ENCODE measurements around the gene TP53TG5. TPM values are rescaled to one million over a fixed set of nuclear protein-coding genes. Genes with fewer than 3 reads are reported as not detected.

TP53TG5 gene
- total and polyA plus RNA-seq, 10 of the 15 experiments (the other 5 are each of a cell fraction or from before 2014, with no cell fraction given): 0.24 TPM; not detected in 9

GRCh38 chr20:45359069-45359405, 19.1 kb downstream of the TP53TG5 start (continued):
- no peak for TF ChIP-seq IKZF2 (IDR thresholded peaks at IDR 0.05)
- TF ChIP-seq RUNX3 (IDR thresholded peaks at IDR 0.05; ENCODE audit: low read length): no peak
- TF ChIP-seq CEBPZ (IDR thresholded peaks at IDR 0.05; ENCODE audit: low read depth, low read length): no peak
- TF ChIP-seq USF1 (IDR thresholded peaks at IDR 0.05; ENCODE audit: borderline replicate concordance, extremely low read length, insufficient read depth, low read depth, low read length): no peak

GRCh38 chr20:45358282-45359068, 19.6 kb downstream of the TP53TG5 start:
- FAIRE-seq (no peak), DNase-seq (ENCODE audit: low read depth, low spot score) (no peak), ATAC-seq (no peak)
- Histone ChIP-seq H3K36me3 (ENCODE audit: control insufficient read depth in 2 of 2, insufficient read depth in 2 of 2, low read length in 1 of 2) (no peaks in the 10 kb centered on the region), H3K4me1 (ENCODE audit: control insufficient read depth, insufficient read depth, low read length) (peaks cover 18% of the 10 kb centered on the region), H3K79me2 (ENCODE audit: control insufficient read depth, insufficient read depth, low read length) (peaks cover 1% of the 10 kb centered on the region; the same call in 1 of the 2 replicates), H3K27me3 (replicated peaks in 1 of 2; ENCODE audit: control insufficient read depth in 2 of 2, insufficient read depth in 2 of 2, low read length in 1 of 2) (no peaks in the 10 kb centered on the region), H2AFZ (ENCODE audit: control insufficient read depth, low read depth, low read length) (no peak overlapping the region), H3K9me3 (replicated peaks; ENCODE audit: control insufficient read depth, insufficient read depth, low read length) (no peaks in the 10 kb centered on the region), H3K9ac (ENCODE audit: control insufficient read depth, insufficient read depth, low read length) (no peak overlapping the region), H3K4me3 (no peak overlapping the region), H4K20me1 (ENCODE audit: control insufficient read depth, insufficient read depth) (no peaks in the 10 kb centered on the region), H3K4me2 (ENCODE audit: control insufficient read depth, insufficient read depth) (no peak overlapping the region), H3K27ac (ENCODE audit: control insufficient read depth, insufficient read depth) (no peak overlapping the region)
- ChIA-PET CTCF (interaction anchor here (1.2 to 19.4 kb wide), 7 partner anchors 12 to 93 kb away, joined by 3 to 685 read pairs (median 57); no protein-coding TSS in a partner anchor), RAD21 (ENCODE audit: unreplicated experiment) (interaction anchor here (0.6 to 17.6 kb wide), 2 partner anchors 46 to 79 kb away, joined by 3 to 394 read pairs; no protein-coding TSS in a partner anchor), SMC1A (ENCODE audit: uncharacterized antibody, unreplicated experiment) (interaction anchor here (1.3 to 19.8 kb wide), 5 partner anchors 10 to 412 kb away, joined by 3 to 440 read pairs (median 7); no protein-coding TSS in a partner anchor), POLR2A (no interaction called here)
- WGBS (ENCODE audit: insufficient coverage, insufficient replicate concordance, low lambda C conversion rate, missing lambda C conversion rate): 34% methylated on average over 10 of the region's 10 CpGs
- intact Hi-C loops (cut with micrococcal nuclease; ENCODE audit: unreplicated experiment): no loop called here
- in situ Hi-C loops (cut with MboI): no loop called here
- BruUV-seq (replicated peaks): no TSS peak
- TF ChIP-seq EGR1 (IDR thresholded peaks at IDR 0.05; ENCODE audit: borderline replicate concordance in 1 of 2, low read depth in 2 of 2, low read length in 2 of 2) (no peak), MTA3 (IDR thresholded peaks at IDR 0.05; ENCODE audit: borderline replicate concordance, low read length) (no peak), RAD51 (IDR thresholded peaks at IDR 0.05) (no peak), PAX8 (IDR thresholded peaks at IDR 0.05) (no peak), CHD1 (IDR thresholded peaks at IDR 0.05; ENCODE audit: low read depth, low read length) (no peak), NR2C1 (IDR thresholded peaks at IDR 0.05) (no peak), FOS (IDR thresholded peaks at IDR 0.05; ENCODE audit: borderline replicate concordance, extremely low read depth, insufficient read length) (no peak), RBBP5 (conservative IDR thresholded peaks at IDR 0.05) (no peak), EZH2 (IDR thresholded peaks at IDR 0.05; ENCODE audit: borderline replicate concordance, control insufficient read depth, low read depth, low read length) (no peak), EED (IDR thresholded peaks at IDR 0.05; ENCODE audit: low read depth) (no peak), E2F8 (IDR thresholded peaks at IDR 0.05; ENCODE audit: low read depth, partially characterized antibody) (no peak)

All from GM12878 (cell line).